Omental fat pad (tissue), 4 donors: Measurements from ENCODE around the gene LIME1. TPM values are rescaled to one million over a fixed set of nuclear protein-coding genes. Genes with fewer than 3 reads are reported as not detected.

Experiments
- ATAC-seq: fragments of 150-250 bp; one replicate; pipeline ENCODE4 v1.9.1; 2016; ENCODE audit warnings: mild to moderate bottlenecking, moderate library complexity; ENCODE audit not compliant: low FRiP score
- DNase-seq: peaks from one replicate; pipeline ENCODE4 v3.0.0-alpha.2; 2019; ENCODE audit warnings: low spot score
- CTCF ChIP-seq, 3 donors: fragments of 450-650 bp; IDR thresholded peaks; one replicate each; pipeline ENCODE4 v1.5.1; 2016 to 2017; ENCODE audit warnings: antibody characterized with exemption in 3 of 3, mild to moderate bottlenecking in 3 of 3, moderate library complexity in 2 of 3
- total RNA-seq, 4 donors: library from RNA; depleted of rRNA; stranded (reverse); fragments of >200 nt; gene quantifications; one replicate each; pipeline ENCODE4 v1.1.0, GENCODE V29; 2016

The LIME1 gene
- total RNA-seq, 4 donors from 2014 or later = 7.4 to 21.1 (median 14.0) TPM

- ATAC-seq (no peak), DNase-seq (no peak)
- TF ChIP-seq CTCF (IDR thresholded peaks at IDR 0.05) = no peak
Measured at GRCh38 chr20:63733579-63734081, 2.8 kb upstream of the LIME1 start.

- ATAC-seq (no peak), DNase-seq (no peak)
- no peak for TF ChIP-seq CTCF (IDR thresholded peaks at IDR 0.05)
Measured at GRCh38 chr20:63734111-63734945, 2.1 kb upstream of the LIME1 start.

GRCh38 chr20:63734946-63735858 is 1.3 kb upstream of the LIME1 start:
- TF ChIP-seq CTCF (IDR thresholded peaks at IDR 0.05) = no peak
- DNase-seq (no peak), ATAC-seq (no peak)

GRCh38 chr20:63736893-63737694 is 630 bp downstream of the LIME1 start:
- no peak for DNase-seq
- ATAC-seq = no peak
- no peak for TF ChIP-seq CTCF (IDR thresholded peaks at IDR 0.05)

- no peak for TF ChIP-seq CTCF (IDR thresholded peaks at IDR 0.05)
- no peak for DNase-seq
- ATAC-seq = no peak
Measured at GRCh38 chr20:63737695-63737944, 1.2 kb downstream of the LIME1 start.

- no peak for TF ChIP-seq CTCF (IDR thresholded peaks at IDR 0.05)
- ATAC-seq (no peak), DNase-seq (no peak)
Measured at GRCh38 chr20:63737945-63738686, 1.7 kb downstream of the LIME1 start.
